Measurements from ENCODE around the gene MAP2K1.

DNA sequence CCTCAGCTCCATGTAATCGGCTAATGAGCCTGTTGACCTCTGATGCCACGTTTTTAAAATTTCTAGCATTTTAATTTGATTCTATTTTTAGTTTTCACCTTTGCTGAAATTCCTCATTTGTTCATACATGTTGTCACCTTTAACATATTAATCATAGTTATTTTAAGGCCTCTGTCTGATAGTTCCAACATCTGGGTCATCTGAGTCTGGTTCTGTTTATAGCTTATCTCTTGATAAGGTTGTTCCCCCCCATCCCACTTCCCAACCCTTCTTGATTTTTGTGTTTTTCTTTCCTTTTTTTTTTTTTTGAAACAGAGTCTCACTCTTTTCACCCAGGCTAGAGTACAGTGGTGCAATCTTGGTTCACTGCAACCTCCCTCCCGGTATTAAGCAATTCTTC, 36.4 kb downstream of the MAP2K1 start:
- no peak for TF ChIP-seq CTCF (conservative IDR thresholded peaks at IDR 0.05)
- no peak for TF ChIP-seq ZFX (IDR thresholded peaks at IDR 0.05)
